GM18498 (cell line): Measurements from ENCODE around the gene GPR18.
"Not testable (repeated sequence)": the region's sequence is repeated elsewhere in the genome, so short reads cannot be mapped to it uniquely, and the experiment has no call there.

Source experiments
- ATAC-seq: cut with Tn5 transposase; IDR thresholded peaks from one replicate; pipeline ENCODE4 v1.9.1; 2021; ENCODE audit warnings: mild to moderate bottlenecking, moderate library complexity; ENCODE audit not compliant: unreplicated experiment

The GPR18 gene

GRCh38 chr13:99268822-99269221 lies 10.6 kb upstream of the GPR18 start:
- ATAC-seq = no peak

GRCh38 chr13:99267927-99268326 lies 9.7 kb upstream of the GPR18 start:
- no peak for ATAC-seq

- ATAC-seq = no peak
Observed at GRCh38 chr13:99266827-99267226, 8.6 kb upstream of the GPR18 start.

GRCh38 chr13:99265821-99266426 lies 7.7 kb upstream of the GPR18 start:
- no peak for ATAC-seq

GRCh38 chr13:99265162-99265800 lies 7.1 kb upstream of the GPR18 start:
- ATAC-seq = no peak

GRCh38 chr13:99264051-99264450 lies 5.9 kb upstream of the GPR18 start:
- ATAC-seq = no peak

- ATAC-seq = no peak
Observed at GRCh38 chr13:99263126-99263785, 5.1 kb upstream of the GPR18 start.

- no peak for ATAC-seq
Observed at GRCh38 chr13:99261059-99261458, 2.9 kb upstream of the GPR18 start.

GRCh38 chr13:99260216-99260615 lies 2.0 kb upstream of the GPR18 start:
- no peak for ATAC-seq

- peak; percentile 62 for ATAC-seq
Observed at GRCh38 chr13:99258946-99259345, 767 bp upstream of the GPR18 start.

GRCh38 chr13:99257291-99257690 lies 888 bp downstream of the GPR18 start:
- ATAC-seq = no peak

GRCh38 chr13:99256709-99257108 lies 1.5 kb downstream of the GPR18 start:
- no peak for ATAC-seq

- ATAC-seq = no peak
Observed at GRCh38 chr13:99256283-99256682, 1.9 kb downstream of the GPR18 start.

- ATAC-seq = no peak
Observed at GRCh38 chr13:99255271-99255670, 2.9 kb downstream of the GPR18 start.

GRCh38 chr13:99254830-99255229 lies 3.3 kb downstream of the GPR18 start:
- no peak for ATAC-seq

GRCh38 chr13:99251921-99252320 lies 6.3 kb downstream of the GPR18 start:
- no peak for ATAC-seq

- ATAC-seq = no peak
Observed at GRCh38 chr13:99250982-99251825, 7.0 kb downstream of the GPR18 start.

- ATAC-seq = not testable (repeated sequence)
Observed at GRCh38 chr13:99249606-99250005, 8.6 kb downstream of the GPR18 start.

GRCh38 chr13:99249178-99249577 lies 9.0 kb downstream of the GPR18 start:
- not testable (repeated sequence) for ATAC-seq

- no peak for ATAC-seq
Observed at GRCh38 chr13:99246100-99246499, 12.1 kb downstream of the GPR18 start.

- peak; percentile 73 for ATAC-seq
Observed at GRCh38 chr13:99237981-99238662, 20.1 kb downstream of the GPR18 start.
